ENCODE measurements around the gene TJP2.
"Not testable (repeated sequence)": the region's sequence is repeated elsewhere in the genome, so short reads cannot be mapped to it uniquely, and the experiment has no call there.

Gene TJP2

DNA sequence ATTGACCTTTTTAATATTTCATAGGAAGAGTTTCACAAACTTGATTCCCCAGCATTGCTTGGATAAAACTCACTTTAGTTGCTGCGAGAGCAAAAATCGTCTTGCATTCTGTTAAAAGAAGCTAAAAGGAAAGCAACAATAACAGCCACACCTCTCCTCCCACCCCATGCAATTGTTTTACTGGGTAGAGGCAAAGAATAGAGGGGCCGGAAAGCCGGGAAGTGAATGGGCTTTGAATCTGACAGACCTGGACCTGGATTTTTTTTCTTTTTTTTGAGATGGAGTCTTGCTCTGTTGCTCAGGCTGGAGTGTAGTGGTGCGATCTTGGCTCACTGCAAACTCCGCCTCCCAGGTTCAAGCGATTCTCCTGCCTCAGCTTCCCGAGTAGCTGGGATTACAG lies 9.5 kb upstream of the TJP2 start:
- not testable (repeated sequence) for DNase-seq

DNA sequence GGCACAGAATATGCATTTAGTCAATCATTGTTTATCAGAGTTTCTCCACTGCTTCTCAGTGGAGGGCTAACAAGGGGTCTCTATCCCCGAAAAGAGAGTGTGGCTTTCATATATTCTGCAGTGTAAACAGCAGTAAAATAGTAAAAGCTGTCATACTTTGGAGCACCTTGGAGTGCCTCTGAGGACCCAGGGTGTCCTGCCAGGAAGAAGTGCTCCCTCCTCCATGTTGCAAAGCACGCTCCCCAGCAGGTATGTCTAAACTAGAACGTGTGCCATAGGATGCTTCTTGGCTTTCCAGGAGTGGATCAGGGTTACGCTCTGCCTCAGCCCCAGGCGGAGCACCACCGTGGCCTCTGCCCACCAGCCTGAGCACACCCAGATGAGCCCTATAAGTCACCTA lies 8.5 kb upstream of the TJP2 start:
- no peak for DNase-seq

GRCh38 chr9:69168709-69169217 lies 5.3 kb upstream of the TJP2 start:
- no peak for DNase-seq

DNA sequence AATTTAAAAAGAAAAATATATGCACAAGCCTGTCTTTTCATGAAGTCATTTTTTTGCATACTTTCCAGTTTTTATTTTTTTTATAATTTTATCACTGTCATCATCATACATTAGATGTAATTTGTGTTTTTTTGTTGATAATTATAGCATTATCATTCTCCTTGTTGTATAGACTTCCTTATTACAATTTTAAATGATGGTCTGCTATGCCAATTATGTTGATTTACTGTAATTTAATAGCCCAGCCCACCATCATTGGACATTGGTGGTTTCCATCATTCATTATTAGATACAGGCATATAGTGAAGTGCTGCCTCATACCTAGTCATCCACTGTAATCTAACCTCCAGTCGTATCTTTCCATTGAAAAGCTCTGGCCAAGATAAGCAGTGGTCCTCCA lies 3.8 kb upstream of the TJP2 start:
- no peak for DNase-seq

DNA sequence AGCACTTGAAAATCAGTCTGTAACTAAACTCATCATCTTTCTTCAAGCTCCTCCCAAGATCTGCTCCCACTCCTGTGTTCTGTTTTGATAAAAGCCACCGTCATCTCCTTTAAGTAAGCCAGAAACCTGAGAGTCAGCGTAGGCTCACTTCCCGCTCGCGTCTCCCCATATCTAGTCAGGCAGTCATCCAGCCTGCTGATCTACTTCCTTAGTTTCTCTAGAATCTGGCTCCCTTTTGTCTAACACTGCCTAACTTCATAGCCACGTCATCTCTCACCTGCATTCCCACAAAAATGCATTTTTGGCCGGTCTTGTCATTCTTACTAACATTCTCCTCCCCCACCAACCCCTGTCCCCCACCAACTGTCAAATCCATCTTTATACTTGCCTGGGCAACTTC lies 3.0 kb upstream of the TJP2 start:
- no peak for DNase-seq

DNA sequence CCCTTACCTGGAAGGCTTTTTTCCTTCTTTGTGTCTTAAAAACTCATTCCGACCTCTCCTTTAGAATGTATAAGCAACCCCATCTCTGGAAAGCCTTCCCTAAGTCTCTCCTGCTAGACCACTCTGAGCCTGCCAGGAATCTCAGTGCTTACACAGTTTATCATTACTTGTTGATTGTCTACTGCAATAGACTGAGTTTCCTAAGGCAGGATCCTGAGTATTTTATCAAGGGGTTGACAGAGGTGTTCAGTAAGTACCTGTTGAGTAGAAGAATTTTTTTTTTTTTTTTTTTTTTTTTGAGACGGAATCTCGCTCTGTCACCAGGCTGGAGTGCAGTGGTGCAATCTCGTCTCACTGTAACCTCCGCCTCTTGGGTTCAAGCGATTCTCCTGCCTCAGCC lies 2.6 kb upstream of the TJP2 start:
- DNase-seq = no peak

DNA sequence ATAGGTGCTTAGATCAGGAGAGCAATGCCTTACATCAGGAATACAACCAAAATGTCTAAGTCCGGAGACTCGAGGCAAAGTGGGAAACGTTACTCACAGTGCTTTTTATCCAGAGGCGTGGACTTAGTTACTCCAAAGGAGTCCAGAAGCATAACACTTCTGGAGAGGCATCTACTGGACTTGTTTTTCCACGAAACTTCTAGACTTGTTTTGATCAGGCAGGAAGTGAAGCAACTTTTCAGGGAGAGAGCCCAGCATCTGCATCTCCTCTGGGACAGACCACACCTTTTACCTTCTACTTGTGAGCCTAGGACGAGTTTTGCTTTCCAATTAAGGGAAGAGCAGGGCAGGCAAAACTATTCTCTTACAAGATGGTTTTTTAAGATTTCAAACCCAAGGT lies 1.2 kb upstream of the TJP2 start:
- DNase-seq = no peak

GRCh38 chr9:69173497-69173890 lies 583 bp upstream of the TJP2 start:
- DNase-seq = peak; percentile 28

DNA sequence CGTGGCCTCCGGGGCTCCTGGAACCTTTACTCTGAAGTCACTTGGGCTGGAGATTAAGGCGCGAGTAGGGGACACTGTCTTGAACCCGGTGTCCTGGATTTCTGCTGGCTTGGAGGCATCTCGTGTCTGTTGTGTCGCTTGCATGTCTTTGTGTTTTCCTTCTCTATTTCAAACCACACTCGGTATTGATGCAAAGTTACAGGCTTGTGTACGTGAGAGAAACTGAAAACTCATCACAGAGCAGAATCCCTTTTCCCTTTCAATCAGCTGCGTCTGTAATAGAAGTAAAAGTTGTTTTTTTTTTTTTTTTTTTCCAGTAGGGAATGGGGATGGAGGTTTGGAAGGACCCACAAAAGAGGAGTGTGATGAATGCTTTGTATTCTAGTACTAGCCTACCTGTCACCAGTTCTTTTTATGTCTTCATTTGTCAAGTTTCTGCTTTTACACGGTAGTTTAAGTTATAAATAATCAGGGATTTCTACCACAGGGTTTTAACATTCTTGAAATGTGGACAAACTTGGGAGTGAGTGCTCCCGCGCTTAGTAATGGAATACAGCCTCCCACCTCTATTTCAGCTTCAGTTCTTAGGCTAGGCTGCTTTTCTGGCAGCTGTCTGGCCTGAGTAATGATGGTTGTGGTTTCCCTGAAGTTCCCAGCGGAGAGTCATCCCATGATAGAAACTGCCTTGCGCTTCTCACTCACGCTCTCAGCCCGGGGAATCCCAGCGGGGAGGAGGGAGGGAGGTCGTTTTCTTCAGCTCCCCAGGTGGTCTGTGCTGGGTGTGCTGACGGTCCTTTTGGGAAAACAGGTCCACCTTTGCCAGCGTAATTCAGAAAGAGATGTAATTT lies 763 bp downstream of the TJP2 start:
- DNase-seq = peak; percentile 50

DNA sequence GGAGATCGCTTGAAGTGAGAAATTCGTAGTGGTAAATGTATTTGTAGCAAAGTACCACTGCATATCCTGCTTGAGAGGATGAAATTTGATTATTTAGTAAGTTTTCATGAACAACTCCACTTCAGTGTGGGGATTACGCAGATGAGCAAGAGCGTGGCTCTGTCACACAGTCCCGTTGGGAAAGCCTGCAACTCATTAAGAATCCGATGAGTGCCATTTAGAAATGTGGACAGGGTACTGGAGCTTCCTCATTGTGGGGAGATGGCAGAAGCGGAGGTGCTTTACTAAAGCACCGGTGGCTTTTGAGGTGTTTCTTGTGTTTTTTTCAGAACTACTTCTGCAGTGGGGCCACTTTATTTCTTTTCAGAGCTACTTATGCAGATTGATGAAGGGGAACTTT lies 1.4 kb downstream of the TJP2 start:
- peak; percentile 19 for DNase-seq

DNA sequence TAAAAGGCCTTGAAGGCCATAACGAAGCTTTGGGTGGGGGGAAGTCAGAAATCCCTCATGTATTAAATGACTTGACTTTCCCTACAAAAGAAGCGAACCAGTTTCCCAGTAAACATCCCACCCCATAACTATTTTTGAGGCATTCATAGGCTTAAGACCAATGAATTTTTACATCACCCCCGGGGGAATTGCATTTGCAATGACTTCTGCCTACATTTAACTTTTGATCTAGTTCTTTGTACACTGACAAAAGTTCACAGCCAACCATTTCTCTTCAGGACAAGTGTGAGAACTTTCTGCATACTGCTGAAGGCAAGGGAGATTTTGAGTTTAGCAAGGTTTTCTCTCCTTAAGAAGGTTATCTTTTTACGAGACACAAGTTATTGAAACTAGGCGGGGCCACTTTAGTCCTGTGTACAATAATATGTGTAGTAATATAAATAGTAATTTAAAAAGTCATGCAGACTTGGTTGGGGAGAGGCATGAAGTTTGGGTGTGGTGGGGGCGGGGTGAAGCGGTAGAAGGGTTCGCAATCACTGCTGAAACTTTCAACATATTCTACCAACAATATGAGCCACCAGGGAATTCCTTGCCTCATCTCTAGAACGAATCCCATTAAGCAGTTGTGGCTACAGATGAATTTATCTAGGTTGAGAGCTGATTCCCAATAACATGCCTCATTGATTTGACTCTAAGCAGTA lies 2.5 kb downstream of the TJP2 start:
- DNase-seq = no peak

GRCh38 chr9:69178583-69179011 lies 4.5 kb downstream of the TJP2 start:
- no peak for DNase-seq

- no peak for DNase-seq
These were observed 5.0 kb downstream of the TJP2 start for GRCh38 chr9:69179037-69179436.

GRCh38 chr9:69180200-69180599 lies 6.1 kb downstream of the TJP2 start:
- DNase-seq = no peak

- DNase-seq = no peak
These were observed 6.6 kb downstream of the TJP2 start for GRCh38 chr9:69180670-69181069.

DNA sequence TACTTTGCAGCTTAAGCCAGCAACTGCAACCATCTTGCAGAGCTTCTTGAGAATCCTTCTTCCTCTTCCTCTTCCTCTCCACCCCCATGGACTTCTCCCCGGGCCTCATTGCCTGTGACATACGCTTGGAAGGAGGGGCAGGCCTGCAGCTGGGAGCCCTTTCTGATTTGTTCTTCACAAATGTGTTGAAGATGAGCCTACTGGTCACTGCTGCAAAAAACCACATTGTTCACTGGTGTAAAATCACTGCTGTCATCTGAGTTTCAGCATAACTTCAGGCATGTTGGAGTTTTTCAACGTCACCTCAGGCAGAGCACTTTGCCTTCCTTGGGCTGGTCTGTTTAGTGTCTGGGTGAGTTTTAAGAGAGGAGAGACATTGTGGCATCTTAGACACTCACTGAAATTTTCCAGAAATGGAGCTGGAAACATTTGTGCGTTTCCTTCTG lies 7.9 kb downstream of the TJP2 start:
- no peak for DNase-seq

DNA sequence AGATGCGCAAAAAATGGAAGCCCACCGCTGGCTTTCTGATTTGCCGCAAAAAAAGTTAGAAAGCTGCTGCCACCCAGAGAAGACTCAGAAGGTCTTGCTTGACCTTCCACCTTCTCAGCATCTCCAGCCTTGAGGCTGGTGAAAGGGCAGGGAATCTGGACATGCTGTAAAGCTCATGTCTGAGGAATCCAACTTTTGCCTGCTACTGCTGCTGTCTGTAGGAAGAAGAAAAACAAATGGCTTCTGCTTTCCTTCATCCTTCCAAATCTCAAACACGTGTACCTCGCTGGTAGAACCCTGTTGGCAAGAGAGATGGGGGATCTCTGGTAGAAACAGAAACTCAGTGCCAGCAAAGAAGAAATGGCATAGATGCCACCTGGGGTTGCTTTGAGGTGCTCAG lies 10.2 kb downstream of the TJP2 start:
- no peak for DNase-seq

DNA sequence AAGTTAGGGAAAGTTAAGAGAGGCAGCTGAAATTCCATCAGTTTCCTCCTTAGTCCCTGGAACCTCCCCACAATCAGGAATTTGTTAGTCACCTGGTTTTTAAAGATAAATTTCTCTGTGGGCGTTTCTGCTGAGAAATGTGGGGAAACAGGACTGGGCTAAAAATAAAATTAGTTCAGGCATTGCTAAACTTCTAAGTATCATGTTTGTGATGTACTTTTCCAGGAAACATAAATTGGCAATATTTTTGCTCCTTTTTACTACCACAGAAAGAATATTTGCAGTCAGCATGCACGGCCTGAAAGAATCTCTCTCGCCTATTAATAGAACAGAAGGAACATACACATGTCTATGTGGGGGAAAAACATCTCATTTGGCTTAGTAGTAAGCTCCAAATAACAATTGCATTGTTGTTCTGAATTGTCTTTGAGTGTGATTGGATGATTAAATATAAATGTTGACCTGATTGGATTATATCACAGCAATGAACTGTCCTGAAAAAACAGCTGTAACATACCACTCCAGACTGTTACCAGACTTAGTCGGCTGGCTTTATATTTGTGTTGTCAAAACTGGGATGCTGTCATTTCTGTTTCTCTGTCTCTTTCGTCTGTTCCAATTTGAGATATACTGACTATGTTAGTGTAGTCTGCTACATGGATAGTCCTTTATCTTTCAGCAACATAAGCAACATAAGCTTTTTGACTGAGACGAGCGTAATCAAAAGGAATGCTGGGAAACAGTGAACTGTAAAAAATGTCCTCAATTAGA lies 12.9 kb downstream of the TJP2 start:
- no peak for DNase-seq

DNA sequence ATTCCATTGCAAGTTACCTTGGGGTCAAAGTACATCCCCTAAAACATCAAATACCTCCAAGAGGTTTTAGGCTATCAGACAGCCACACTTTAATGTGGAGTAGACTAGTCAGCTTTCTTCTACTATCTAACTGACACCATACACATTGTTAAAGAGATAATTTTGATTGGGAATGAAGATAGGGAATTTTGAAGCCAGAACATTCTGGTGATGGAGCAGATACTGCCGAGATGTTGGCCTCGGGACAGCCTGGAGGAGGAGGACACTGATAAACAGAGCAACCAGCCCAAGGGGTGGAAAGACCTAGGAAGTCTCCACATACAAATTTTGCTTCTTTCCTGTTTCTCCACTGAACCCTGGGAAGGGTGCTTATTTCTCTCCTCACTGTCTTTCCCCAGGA lies 14.9 kb downstream of the TJP2 start:
- no peak for DNase-seq

GRCh38 chr9:69190086-69190862 lies 16.2 kb downstream of the TJP2 start:
- DNase-seq = peak; percentile 86

DNA sequence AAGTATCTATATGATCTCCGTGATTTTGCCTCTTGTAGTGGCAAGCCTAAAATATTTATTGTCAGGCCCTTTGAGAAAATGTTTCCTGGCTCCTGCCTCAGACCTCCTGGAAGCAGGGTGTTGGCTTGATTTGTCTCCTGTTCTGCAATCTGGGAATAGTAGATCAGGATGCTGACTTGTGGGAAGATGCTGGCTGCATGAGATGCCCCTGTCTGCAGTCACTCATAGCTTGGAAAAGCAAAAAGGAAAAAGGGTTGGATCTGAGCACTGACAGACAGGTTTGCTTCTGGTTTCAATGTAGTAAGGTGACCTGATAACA lies 16.7 kb downstream of the TJP2 start:
- no peak for DNase-seq

- DNase-seq = no peak
These were observed 17.2 kb downstream of the TJP2 start for GRCh38 chr9:69191231-69191630.

- no peak for DNase-seq
These were observed 18.1 kb downstream of the TJP2 start for GRCh38 chr9:69192214-69192613.
